NT2/D1 (cell line): Measurements from ENCODE around the gene CAMK2B.

ENCODE experiments used
- SUZ12 ChIP-seq: IDR thresholded peaks from 2 replicates; pipeline ENCODE4 v1.6.1; 2011; ENCODE audit not compliant: insufficient read length, insufficient read depth; ENCODE audit errors: extremely low read depth
- YY1 ChIP-seq: IDR thresholded peaks from 2 replicates; pipeline ENCODE4 v1.6.1; 2011; ENCODE audit not compliant: insufficient read length, insufficient read depth
- ZNF274 ChIP-seq: IDR thresholded peaks from 2 replicates; pipeline ENCODE4 v1.6.1; 2011; ENCODE audit warnings: mild to moderate bottlenecking, low read depth, low read length

GRCh38 chr7:44177570-44178131 lies 147.7 kb downstream of the CAMK2B start:
- no peak for TF ChIP-seq ZNF274
- TF ChIP-seq YY1: no peak
- TF ChIP-seq SUZ12: no peak
